GM12878 (cell line): ENCODE measurements around the gene ATN1. TPM values are rescaled to one million over a fixed set of nuclear protein-coding genes. Genes with fewer than 3 reads are reported as not detected.

ENCODE experiments used
- ASH2L ChIP-seq: fragments of 300-600, 200-600 bp; sonication (generic); IDR thresholded peaks from 2 replicates; pipeline ENCODE4 v1.6.1; 2017; ENCODE audit warnings: low read depth, mild to moderate bottlenecking, borderline replicate concordance
- CHD2 ChIP-seq: IDR thresholded peaks from 2 replicates; pipeline ENCODE4 v1.6.1; 2011; ENCODE audit warnings: low read depth, low read length, improper control_type of control experiment, borderline replicate concordance
- CHD4 ChIP-seq: fragments of 200-600 bp; sonication (generic); IDR thresholded peaks from 2 replicates; pipeline ENCODE4 v1.6.1; 2016; ENCODE audit warnings: mild to moderate bottlenecking
- CTCF ChIP-seq, 3 experiments: IDR thresholded peaks in 2 of 3; conservative IDR thresholded peaks in 1 of 3; 2 replicates each; pipeline ENCODE4 v1.5.1; 2011; ENCODE audit warnings: low read depth in 3 of 3, low read length in 3 of 3, mild to moderate bottlenecking in 3 of 3, control low read depth in 2 of 3, moderate library complexity in 2 of 3, inconsistent platforms in 1 of 3, mixed read lengths in 1 of 3; ENCODE audit not compliant: control insufficient read depth in 2 of 3, insufficient read depth in 1 of 3; ENCODE audit errors: extremely low read depth in 1 of 3
- EED ChIP-seq: sonication (generic); IDR thresholded peaks from 2 replicates; pipeline ENCODE4 v1.6.1; 2016; ENCODE audit warnings: antibody characterized with exemption, low read depth
- ESRRA ChIP-seq: IDR thresholded peaks from 2 replicates; pipeline ENCODE4 v1.6.1; 2012; ENCODE audit warnings: mild to moderate bottlenecking, low read length, improper control_type of control experiment
- HCFC1 ChIP-seq: fragments of 150-350 bp; IDR thresholded peaks from 2 replicates; pipeline ENCODE4 v1.6.1; 2014; ENCODE audit warnings: low read length
- HDAC2 ChIP-seq: fragments of 200-600 bp; sonication (generic); IDR thresholded peaks from 2 replicates; pipeline ENCODE4 v1.6.1; 2017
- HDAC6 ChIP-seq: fragments of 200-600 bp; sonication (generic); IDR thresholded peaks from one replicate; pipeline ENCODE4 v1.8.0; 2017; ENCODE audit warnings: antibody characterized with exemption; ENCODE audit not compliant: unreplicated experiment
- HDGF ChIP-seq: fragments of 450-650 bp; IDR thresholded peaks from 2 replicates; pipeline ENCODE4 v1.6.1; 2016; ENCODE audit warnings: antibody characterized with exemption
- IRF3 ChIP-seq: fragments of 450-650 bp; IDR thresholded peaks from 2 replicates; pipeline ENCODE4 v1.6.1; 2014; ENCODE audit warnings: mild to moderate bottlenecking
- IRF4 ChIP-seq: IDR thresholded peaks from 2 replicates; pipeline ENCODE4 v1.6.1; 2011; ENCODE audit warnings: low read depth, low read length
- MEF2B ChIP-seq: fragments of 450-650 bp; IDR thresholded peaks from 2 replicates; pipeline ENCODE4 v1.6.1; 2018; ENCODE audit warnings: mild to moderate bottlenecking, moderate library complexity; ENCODE audit not compliant: partially characterized antibody, poor library complexity, severe bottlenecking
- MXI1 ChIP-seq: fragments of 150-350 bp; IDR thresholded peaks from 2 replicates; pipeline ENCODE4 v1.6.1; 2011; ENCODE audit warnings: low read depth, mild to moderate bottlenecking, inconsistent platforms, low read length, improper control_type of control experiment
- NR2C1 ChIP-seq: fragments of 450-650 bp; IDR thresholded peaks from 2 replicates; pipeline ENCODE4 v1.6.1; 2017; ENCODE audit warnings: antibody characterized with exemption, mild to moderate bottlenecking, moderate library complexity
- SMAD1 ChIP-seq: fragments of 450-650 bp; IDR thresholded peaks from 2 replicates; pipeline ENCODE4 v1.6.1; 2018; ENCODE audit warnings: mild to moderate bottlenecking, low read depth; ENCODE audit not compliant: partially characterized antibody
- SREBF2 ChIP-seq: IDR thresholded peaks from 2 replicates; pipeline ENCODE4 v1.6.1; 2012; ENCODE audit warnings: mild to moderate bottlenecking, low read length
- SUPT20H ChIP-seq: IDR thresholded peaks from 2 replicates; pipeline ENCODE4 v1.6.1; 2011; ENCODE audit warnings: low read depth, mild to moderate bottlenecking, low read length, moderate library complexity, borderline replicate concordance; ENCODE audit not compliant: control insufficient read depth
- TARDBP ChIP-seq: IDR thresholded peaks from 2 replicates; pipeline ENCODE4 v1.6.1; 2016; ENCODE audit warnings: borderline replicate concordance
- TBL1XR1 ChIP-seq: IDR thresholded peaks from 2 replicates; pipeline ENCODE4 v1.6.1; 2012; ENCODE audit warnings: low read depth, low read length, improper control_type of control experiment
- USF1 ChIP-seq: IDR thresholded peaks from 2 replicates; pipeline ENCODE4 v1.6.1; 2011; ENCODE audit warnings: borderline replicate concordance, low read depth, mild to moderate bottlenecking, moderate library complexity, mixed read lengths, low read length; ENCODE audit not compliant: insufficient read depth; ENCODE audit errors: extremely low read length
- WRNIP1 ChIP-seq: IDR thresholded peaks from 2 replicates; pipeline ENCODE4 v1.6.1; 2011; ENCODE audit warnings: low read depth, low read length, improper control_type of control experiment, borderline replicate concordance
- polyA plus RNA-seq, 11 experiments: library from polyadenylated mRNA; depleted of rRNA in 4 of 11; unstranded in 6 of 11; stranded (reverse) in 5 of 11; fragments of >200 nt; fragmentation: Nextera tagmentation in 4 of 11; fragmentation: Illumina TruSeq in 1 of 11; extraction: Ambion mirVana in 4 of 11; extraction: Trizol in 1 of 11; gene quantifications; 1 replicate in 1 of 11; 2 replicates in 10 of 11; pipeline versions ENCODE4 v1.2.1 to v1.2.3, GENCODE V29; 2011 to 2016; ENCODE audit warnings: inconsistent platforms in 2 of 11, missing spikeins in 2 of 11, low read depth in 1 of 11
- total RNA-seq, 4 experiments: library from RNA; depleted of rRNA in 3 of 4; stranded (reverse); fragments of >200 nt in 3 of 4; fragmentation: Illumina TruSeq in 1 of 4; extraction: Trizol in 1 of 4; gene quantifications; 2 replicates each; pipeline versions ENCODE4 v1.2.1 to v1.2.3, GENCODE V29; 2013 to 2021
- TF ChIP-seq, protein P1 (sequence below): IDR thresholded peaks from 2 replicates; pipeline ENCODE4 v1.6.1; 2011; ENCODE audit warnings: mild to moderate bottlenecking, low read depth, low read length, moderate library complexity; ENCODE audit not compliant: insufficient replicate concordance
- TF ChIP-seq, protein P2 (sequence below): fragments of 450-650 bp; IDR thresholded peaks from 2 replicates; pipeline ENCODE4 v1.6.1; 2017; ENCODE audit warnings: low read depth, mild to moderate bottlenecking, moderate library complexity

Gene ATN1
- total and polyA plus RNA-seq, 10 of the 15 experiments (the other 5 are each of a cell fraction or from before 2014, with no cell fraction given): 0.08 to 44.5 (median 5.0) TPM

- TF ChIP-seq NR2C1 (no peak), SUPT20H (no peak), HDAC6 (no peak), EED (no peak), HDGF (peak; percentile 74), CTCF (IDR thresholded peaks at IDR 0.05 in 2 of 3, conservative IDR thresholded peaks at IDR 0.05 in 1 of 3; ENCODE audit: control insufficient read depth in 2 of 3, extremely low read depth in 1 of 3, insufficient read depth in 1 of 3, low read depth in 3 of 3, low read length in 3 of 3) (no peak), TARDBP (no peak), IRF3 (no peak), MXI1 (peak; percentile 86), CHD2 (no peak), ESRRA (no peak), SMAD1 (no peak), HCFC1 (no peak), SREBF2 (no peak), HDAC2 (no peak), MEF2B (peak; percentile 38), TBL1XR1 (no peak), USF1 (no peak), ASH2L (no peak), WRNIP1 (no peak), CHD4 (no peak), IRF4 (no peak)
- TF ChIP-seq, protein P1, sequence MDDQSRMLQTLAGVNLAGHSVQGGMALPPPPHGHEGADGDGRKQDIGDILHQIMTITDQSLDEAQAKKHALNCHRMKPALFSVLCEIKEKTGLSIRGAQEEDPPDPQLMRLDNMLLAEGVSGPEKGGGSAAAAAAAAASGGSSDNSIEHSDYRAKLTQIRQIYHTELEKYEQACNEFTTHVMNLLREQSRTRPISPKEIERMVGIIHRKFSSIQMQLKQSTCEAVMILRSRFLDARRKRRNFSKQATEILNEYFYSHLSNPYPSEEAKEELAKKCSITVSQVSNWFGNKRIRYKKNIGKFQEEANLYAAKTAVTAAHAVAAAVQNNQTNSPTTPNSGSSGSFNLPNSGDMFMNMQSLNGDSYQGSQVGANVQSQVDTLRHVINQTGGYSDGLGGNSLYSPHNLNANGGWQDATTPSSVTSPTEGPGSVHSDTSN: no peak
- TF ChIP-seq, protein P2, sequence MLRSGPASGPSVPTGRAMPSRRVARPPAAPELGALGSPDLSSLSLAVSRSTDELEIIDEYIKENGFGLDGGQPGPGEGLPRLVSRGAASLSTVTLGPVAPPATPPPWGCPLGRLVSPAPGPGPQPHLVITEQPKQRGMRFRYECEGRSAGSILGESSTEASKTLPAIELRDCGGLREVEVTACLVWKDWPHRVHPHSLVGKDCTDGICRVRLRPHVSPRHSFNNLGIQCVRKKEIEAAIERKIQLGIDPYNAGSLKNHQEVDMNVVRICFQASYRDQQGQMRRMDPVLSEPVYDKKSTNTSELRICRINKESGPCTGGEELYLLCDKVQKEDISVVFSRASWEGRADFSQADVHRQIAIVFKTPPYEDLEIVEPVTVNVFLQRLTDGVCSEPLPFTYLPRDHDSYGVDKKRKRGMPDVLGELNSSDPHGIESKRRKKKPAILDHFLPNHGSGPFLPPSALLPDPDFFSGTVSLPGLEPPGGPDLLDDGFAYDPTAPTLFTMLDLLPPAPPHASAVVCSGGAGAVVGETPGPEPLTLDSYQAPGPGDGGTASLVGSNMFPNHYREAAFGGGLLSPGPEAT: peak; percentile 86; the same call in 1 of the 2 replicates
These were observed 23.2 kb upstream of the ATN1 start, which contains the start of gene LRRC23 (continued) for GRCh38 chr12:6904280-6905276.
